Ramos (cell line): ENCODE measurements around the gene ANO1.
"Not testable (repeated sequence)": the region's sequence is repeated elsewhere in the genome, so short reads cannot be mapped to it uniquely, and the experiment has no call there.

Experiments used
- in situ Hi-C: fragments of 300-500 bp; cut with MboI; formaldehyde crosslinking; loops from one replicate; pipeline ENCODE4 v1.14.3; 2022; ENCODE audit warnings: low sequenced_read_pairs; ENCODE audit not compliant: unreplicated experiment

The ANO1 gene

DNA sequence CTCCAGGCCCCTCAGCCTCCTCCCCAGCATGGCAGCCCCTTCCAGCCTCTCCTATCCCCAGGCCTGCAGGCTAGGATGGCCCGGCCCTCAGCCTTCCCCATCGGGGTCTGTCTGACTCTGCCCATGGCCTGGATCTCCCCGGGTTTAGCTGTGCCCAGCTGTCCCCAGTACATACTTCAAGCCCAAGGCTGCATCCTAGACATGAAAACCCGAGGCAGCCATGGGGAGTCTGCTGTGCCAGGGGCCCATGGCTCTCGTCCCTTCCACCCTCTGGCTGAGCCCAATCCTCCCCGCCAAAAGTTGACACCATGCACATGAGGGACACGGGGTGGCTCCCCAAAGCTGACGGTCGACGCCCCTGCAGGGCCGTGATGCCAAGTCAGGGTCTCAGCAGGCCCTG, 102.8 kb downstream of the ANO1 start:
- in situ Hi-C loops, result loop anchor here (25.0 kb wide), 1 partner anchor 494 kb away; the partner anchor contains the start of gene LTO1

DNA sequence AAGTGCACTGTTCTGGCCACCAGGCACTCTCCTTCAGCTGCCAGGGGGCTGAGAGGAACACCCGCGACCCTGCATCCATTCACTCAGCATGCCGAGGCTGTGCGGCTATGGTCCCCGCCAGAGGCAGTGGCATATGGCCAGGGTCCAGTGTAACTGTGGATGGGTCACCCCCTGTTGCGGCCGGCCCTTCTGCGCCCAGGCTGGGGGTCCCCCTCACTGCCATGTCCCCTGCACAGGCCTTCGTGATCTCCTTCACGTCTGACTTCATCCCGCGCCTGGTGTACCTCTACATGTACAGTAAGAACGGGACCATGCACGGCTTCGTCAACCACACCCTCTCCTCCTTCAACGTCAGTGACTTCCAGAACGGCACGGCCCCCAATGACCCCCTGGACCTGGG, 104.1 kb downstream of the ANO1 start:
- in situ Hi-C loops, result loop anchor here (25.0 kb wide), 1 partner anchor 495 kb away; the partner anchor contains the start of gene LTO1

DNA sequence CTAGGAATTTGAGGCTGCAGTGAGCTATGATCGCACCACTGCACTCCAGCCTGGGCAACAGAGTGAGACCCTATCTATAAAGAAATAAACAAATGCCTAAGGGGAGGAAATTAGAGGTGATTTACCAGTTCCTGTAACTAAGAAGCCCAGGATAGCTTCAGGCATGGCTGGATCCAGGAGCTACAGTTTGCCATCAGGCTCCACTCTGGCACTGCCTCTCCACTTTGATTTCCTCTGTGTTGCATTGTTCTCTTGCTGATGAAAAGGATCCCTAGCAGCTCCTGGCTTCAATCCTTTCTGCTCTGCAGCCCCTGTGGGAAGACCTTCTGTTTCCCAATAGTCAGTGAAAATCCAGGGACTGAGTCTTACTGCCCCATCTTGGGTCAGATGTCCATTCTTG, 104.9 kb downstream of the ANO1 start:
- in situ Hi-C loops, result loop anchor here (25.0 kb wide), 1 partner anchor 496 kb away; the partner anchor contains the start of gene LTO1

- in situ Hi-C loops, result loop anchor here (25.0 kb wide), 1 partner anchor 496 kb away; the partner anchor contains the start of gene LTO1
Measured at GRCh38 chr11:70183483-70184176, 105.5 kb downstream of the ANO1 start.

- in situ Hi-C loops, result loop anchor here (25.0 kb wide), 1 partner anchor 497 kb away; the partner anchor contains the start of gene LTO1
Measured at GRCh38 chr11:70184396-70184795, 106.3 kb downstream of the ANO1 start.

DNA sequence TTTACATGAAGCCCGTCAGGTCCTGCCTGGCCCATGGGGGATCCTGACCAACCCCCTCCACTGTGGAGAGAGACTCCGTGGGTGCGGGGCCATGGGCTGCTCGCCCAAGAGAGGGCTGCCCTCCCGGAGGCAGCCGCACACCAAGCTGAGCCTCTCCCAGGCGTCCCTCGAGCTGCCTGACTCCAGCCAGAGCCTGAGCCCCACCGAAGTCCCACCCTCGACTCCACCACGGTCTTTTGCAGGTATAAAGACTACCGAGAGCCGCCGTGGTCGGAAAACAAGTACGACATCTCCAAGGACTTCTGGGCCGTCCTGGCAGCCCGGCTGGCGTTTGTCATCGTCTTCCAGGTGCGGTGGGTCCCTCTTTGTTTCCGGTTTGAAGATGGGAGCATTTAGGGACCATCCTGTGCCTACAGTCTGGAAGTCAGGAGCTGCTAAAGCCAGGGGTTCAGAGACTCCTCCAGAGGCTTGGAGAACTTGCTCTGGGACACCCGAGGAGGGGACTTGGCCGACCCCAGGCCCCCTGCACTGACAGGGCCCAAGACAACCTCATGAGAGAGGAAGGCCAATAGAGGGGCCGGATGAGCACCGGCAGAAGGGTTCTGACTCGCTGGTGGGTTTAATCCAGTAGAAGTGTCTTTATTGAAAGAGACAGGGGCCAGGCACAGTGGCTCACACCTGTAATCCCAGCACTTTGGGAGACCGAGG, 107.4 kb downstream of the ANO1 start:
- in situ Hi-C loops, result loop anchor here (25.0 kb wide), 1 partner anchor 498 kb away; the partner anchor contains the start of gene LTO1

GRCh38 chr11:70186420-70186819, 108.3 kb downstream of the ANO1 start:
- in situ Hi-C loops, result loop anchor here (25.0 kb wide), 1 partner anchor 499 kb away; the partner anchor contains the start of gene LTO1

DNA sequence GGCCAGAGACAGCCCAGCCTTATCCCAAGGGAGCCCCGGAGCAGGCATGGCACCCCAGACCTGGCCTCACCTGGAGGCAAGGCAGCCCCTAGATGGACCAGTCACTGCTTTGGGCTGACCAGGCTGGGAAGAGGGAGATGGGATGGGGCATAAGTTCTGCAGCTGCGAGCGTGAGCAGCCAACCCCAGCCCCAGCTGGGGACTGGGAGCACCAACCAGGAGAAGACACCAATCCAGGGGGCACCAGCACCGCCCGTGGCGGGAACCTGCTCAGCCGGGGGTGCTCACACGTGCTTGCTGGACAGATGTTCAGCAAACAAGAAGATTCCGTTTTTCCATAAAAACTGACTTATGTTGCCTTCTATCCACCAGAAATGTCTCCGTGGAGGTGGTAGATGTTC, 108.8 kb downstream of the ANO1 start:
- in situ Hi-C loops, result loop anchor here (25.0 kb wide), 1 partner anchor 500 kb away; the partner anchor contains the start of gene LTO1

DNA sequence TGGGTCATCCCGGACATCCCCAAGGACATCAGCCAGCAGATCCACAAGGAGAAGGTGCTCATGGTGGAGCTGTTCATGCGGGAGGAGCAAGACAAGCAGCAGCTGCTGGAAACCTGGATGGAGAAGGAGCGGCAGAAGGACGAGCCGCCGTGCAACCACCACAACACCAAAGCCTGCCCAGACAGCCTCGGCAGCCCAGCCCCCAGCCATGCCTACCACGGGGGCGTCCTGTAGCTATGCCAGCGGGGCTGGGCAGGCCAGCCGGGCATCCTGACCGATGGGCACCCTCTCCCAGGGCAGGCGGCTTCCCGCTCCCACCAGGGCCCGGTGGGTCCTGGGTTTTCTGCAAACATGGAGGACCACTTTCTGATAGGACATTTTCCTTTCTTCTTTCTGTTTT, 109.7 kb downstream of the ANO1 start:
- in situ Hi-C loops, result loop anchor here (25.0 kb wide), 1 partner anchor 500 kb away; the partner anchor contains the start of gene LTO1

GRCh38 chr11:70189622-70190021, 111.5 kb downstream of the ANO1 start:
- in situ Hi-C loops, result loop anchor here (25.0 kb wide), 1 partner anchor 502 kb away; the partner anchor contains the start of gene LTO1

GRCh38 chr11:70191495-70192140, 113.5 kb downstream of the ANO1 start:
- in situ Hi-C loops, result loop anchor here (25.0 kb wide), 1 partner anchor 504 kb away; the partner anchor contains the start of gene LTO1

GRCh38 chr11:70192666-70193410, 114.7 kb downstream of the ANO1 start:
- in situ Hi-C loops, result loop anchor here (25.0 kb wide), 1 partner anchor 506 kb away; the partner anchor contains the start of gene LTO1

GRCh38 chr11:70193411-70194292, 115.5 kb downstream of the ANO1 start:
- in situ Hi-C loops, result loop anchor here (25.0 kb wide), 1 partner anchor 506 kb away; the partner anchor contains the start of gene LTO1

GRCh38 chr11:70194792-70195791, 117.0 kb downstream of the ANO1 start:
- in situ Hi-C loops, result loop anchor here (5.0 to 25.0 kb wide), 2 partner anchors 283 to 508 kb away; partner anchors contain the start of gene LTO1

GRCh38 chr11:70200212-70200844, 122.2 kb downstream of the ANO1 start:
- in situ Hi-C loops, result no loop called here

- in situ Hi-C loops, result not testable (repeated sequence)
Measured at GRCh38 chr11:70201047-70201446, 122.9 kb downstream of the ANO1 start.
